T-helper 2 cell (primary cell): ENCODE measurements around the gene BRSK2.
"Not testable (repeated sequence)": the region's sequence is repeated elsewhere in the genome, so short reads cannot be mapped to it uniquely, and the experiment has no call there.

ENCODE experiments used
- DNase-seq, 5 experiments: peaks; one replicate each; pipeline versions ENCODE4 v3.0.0 to v3.0.0-alpha.2; 2012 to 2022

BRSK2 gene

DNA sequence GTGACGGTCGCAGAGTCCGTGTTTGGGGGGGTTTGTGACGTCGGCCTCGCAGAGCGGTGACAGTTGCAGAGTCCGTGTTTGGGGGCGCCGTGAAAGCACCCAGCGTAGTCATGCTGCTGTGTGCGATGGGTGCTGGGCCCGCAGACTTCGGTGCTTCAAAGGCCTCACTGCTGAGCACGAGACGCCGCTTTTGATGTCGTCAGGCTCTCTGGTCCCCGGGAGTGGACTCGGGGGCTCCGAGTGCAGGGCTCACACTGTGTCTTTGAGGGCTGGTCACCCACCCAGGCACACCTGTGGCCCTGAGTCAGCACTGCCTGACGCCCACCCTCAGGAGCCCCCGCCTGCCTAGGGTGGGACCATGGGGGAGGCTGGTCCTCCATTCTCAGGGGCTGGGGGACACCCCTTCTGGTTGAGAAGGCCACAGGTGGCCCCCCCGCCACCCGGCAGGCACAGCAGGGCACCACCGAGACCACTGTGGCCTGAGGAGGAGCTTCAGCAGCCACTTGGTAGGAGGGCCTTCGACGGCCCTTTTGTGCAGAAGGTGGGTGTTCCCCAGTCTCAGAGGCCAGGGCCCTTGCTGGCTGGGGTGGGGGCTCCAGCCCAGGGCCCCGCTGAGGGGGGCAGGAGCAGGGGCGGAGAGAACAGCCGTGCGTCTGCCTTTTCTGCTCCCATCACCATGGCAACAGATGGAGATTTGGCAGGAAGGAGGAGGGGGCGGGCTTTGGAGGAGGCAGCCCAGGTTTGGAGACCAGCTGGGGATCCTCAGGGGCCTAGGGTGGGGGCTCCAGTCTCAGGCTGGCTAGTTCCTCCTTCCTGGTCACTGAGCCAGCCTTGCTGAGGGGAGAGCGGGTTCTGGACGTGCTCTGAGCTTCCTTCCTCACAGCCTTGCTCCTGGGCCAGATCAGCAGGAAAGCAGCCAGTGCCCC, 20.9 kb downstream of the BRSK2 start:
- DNase-seq = no peak

DNA sequence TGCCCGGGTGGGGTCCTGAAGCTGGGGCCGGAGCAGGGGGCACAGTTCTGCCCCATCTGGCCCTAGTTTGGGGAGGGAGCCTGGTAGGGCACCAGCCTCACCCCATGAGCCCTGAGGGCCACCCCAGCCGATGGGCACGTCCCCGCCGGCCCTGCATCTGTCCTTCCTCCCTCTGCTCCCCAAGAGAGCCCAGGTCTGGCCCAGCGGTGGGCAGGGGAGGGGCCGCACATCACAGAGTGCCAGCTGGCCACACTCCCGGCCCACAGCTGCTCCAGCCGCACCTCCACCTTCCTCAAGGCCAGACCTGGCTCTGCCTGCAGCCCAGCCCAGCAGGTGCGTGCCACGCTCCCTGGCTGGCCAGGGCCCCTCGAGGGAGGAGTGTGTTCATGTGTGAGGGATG, 21.6 kb downstream of the BRSK2 start:
- DNase-seq = no peak

DNA sequence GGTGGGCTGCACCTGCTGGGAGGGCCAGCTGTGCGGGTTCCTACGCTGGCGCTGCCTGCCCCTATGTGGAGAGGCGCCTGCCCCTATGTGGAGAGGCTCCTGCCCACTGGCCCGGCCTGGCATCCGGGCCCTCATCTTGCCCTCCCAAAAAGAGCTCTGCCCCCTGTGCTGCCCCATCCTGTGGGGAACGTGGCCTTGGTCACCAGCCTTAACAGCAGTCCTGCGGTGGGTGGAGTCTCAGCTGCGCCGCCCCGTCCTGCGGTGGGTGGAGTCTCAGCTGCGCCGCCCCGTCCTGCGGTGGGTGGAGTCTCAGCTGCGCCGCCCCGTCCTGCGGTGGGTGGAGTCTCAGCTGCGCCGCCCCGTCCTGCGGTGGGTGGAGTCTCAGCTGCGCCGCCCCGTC, 22.0 kb downstream of the BRSK2 start:
- not testable (repeated sequence) for DNase-seq

DNA sequence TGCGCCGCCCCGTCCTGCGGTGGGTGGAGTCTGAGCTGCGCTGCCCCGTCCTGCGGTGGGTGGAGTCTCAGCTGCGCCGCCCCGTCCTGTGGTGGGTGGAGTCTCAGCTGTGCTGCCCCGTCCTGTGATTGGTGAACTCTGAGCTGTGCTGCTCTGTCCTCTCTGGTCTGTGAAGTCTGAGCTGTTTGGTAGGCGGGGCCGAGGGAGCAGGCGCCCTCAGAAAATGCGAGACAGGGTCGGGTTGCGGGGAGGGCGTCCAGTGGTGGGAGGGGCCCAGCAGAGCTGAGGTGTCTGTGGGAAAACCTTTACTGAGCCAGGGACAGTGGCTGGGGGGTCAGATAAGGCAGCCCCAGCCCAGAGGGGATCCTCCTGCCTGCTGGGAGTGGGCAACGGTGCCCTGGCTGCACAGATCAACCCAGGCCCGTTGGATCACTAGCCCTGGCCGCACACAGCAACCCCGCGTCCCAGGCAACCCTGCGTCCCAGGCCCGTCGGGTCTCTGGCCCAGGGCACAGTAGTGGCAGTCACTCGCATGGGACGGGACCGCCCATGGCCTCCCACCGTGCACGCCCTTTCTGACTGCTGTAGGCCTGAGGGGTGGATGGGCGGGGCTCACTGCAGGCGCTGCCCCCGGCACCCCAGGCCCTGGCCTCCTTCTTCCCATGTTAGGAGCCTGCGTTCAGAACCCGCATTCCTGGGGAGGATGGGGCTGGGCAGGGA, 22.8 kb downstream of the BRSK2 start:
- no peak for DNase-seq

DNA sequence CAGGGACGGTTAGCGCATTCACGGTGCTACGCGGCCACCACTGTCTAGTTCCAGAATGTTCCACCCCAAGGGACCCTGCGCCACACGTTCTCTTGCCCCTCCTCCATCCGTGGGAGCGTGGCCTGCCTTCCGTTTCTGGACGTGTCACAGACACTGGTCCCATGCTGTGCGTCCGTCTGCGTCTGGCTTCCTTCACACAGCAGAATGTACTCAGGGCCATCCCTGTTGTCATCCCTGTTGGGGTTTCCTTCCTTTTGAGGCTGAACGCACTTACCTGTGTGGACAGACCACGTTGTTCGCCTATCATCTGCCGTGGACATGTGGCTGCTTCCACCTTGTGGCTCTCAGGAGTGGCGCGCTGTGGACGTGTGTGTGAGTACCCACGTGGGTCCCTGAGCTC, 24.9 kb downstream of the BRSK2 start:
- DNase-seq = no peak

DNA sequence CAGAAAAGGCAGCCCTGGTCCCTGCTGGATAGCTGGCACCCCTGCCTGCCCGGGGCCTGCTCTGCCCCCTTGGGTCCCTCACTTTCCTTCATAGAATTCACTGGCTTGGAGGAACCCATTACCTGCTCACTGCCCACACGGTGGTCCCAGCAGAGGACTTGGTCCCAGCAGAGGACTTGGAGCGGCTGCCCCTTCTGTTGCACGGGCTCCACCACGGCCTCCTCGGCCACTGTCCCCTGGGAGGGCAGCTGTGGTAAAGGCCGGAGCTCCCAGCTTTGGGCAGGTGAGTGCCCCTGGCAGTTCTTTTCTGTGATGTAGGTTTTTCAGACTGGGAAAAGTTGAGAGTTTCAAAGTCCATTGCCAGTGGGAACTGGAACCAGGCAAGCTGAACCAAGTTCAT, 25.9 kb downstream of the BRSK2 start:
- no peak for DNase-seq

DNA sequence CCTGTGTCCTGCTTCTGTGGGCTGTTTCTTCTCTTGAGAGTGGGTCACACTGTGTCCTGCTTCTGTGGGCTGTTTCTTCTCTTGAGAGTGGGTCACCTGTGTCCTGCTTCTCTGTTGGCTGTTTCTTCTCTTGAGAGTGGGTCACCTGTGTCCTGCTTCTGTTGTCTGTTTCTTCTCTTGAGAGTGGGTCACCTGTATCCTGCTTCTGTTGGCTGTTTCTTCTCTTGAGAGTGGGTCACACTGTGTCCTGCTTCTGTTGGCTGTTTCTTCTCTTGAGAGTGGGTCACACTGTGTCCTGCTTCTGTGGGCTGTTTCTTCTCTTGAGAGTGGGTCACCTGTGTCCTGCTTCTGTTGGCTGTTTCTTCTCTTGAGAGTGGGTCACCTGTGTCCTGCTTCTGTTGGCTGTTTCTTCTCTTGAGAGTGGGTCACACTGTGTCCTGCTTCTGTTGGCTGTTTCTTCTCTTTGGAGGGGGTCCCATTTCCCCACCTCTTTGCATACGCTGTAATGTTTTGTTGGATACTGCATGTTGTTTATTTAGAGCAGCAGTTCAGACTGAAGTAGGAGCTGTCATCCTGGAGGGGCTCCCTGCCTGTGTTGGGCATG, 28.6 kb downstream of the BRSK2 start:
- DNase-seq = not testable (repeated sequence)

DNA sequence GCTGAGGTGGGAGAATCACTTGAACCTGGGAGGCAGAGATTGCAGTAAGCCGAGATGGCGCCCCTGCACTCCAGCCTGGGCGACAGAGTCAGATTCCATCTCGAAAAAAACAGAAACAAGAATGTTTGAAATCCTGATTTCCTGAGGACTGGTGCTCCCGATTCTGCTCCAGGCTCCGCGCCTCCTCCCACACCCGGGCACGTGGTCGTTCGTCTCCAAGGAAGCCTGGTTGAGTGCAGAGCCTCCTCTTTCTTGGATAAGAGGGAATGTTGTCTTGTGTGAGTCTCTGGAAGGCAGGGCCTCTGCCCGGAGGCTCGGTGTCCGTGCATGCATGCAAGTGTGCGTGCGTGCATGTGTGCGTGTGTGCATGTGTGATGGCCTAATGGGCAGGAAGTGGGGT, 30.1 kb downstream of the BRSK2 start:
- no peak for DNase-seq

DNA sequence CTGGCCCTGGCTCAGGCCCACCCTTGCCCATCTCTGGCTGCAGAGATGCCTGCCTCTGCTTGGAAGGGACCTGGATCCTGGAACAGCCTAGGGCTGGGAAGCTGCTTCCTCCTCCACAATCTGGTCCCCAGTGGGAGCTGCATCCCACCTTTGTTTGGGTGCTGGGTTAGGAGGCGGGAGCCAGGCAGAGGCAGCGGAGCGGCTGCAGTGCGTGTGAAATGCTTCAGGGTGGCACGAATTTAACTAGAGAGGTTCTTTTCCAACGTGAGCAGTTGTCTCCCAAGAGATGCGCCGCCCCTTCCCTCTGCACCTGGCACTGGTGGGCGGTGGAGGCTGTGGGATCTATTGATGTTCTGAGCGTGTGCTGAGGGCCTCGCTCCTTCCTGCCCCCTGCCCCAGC, 31.6 kb downstream of the BRSK2 start:
- DNase-seq = no peak

DNA sequence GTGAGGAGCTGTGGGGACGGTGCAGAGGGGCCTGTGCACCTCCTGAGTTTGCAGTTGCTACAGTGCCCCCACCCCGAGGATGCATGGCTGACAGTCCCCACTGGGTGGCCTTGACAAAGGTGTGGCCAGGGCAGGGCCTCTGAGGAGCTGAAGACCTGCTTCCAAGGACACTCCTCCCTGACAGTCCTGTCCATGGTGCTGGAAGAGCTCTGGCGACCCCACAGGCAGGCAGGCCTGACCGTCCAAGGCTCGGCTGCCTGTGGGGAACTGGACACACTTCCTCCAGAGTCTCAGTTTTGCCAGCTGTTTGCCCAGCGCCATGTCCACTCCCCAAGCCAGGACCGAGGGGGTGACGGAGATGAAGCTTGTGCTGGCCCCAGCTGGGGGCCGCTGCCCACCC, 32.7 kb downstream of the BRSK2 start:
- no peak for DNase-seq

DNA sequence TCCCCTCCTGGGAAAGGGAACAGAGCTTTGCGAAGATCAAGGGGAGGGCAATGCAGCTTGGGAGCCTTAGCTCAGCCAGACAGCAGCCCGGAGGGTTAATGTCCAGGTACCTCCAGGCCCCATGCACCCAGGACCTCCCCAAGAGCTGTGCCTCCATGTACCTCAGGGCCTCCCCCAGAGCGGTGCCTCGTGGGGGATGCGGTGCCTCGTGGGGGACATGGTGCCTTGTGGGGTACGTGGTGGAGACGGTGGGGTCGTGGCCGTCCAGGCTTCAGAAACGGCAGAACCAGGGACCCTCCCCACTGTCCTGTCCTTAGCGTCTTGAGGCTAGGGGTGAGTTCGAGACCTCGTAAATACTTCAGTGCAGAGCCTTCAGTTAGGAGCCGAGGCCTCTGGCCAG, 33.2 kb downstream of the BRSK2 start:
- no peak for DNase-seq

DNA sequence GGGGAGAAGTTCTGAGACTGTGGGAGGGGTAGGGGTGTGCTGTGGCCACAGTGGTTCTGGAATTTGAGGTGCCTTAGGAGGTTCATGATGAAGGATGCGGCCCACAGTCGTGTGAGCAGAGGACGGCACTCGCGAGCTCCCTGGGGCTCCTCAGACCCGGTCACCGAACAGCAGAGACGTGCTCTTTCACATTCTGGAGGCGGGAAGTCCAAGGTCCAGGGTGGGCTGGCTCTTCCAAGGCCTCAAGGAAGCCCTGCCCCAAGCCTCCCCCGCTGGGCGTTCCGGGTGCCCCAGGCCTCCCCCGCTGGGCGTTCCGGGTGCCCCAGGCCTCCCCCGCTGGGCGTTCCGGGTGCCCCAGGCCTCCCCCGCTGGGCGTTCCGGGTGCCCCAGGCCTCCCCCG, 33.7 kb downstream of the BRSK2 start:
- DNase-seq = not testable (repeated sequence)

DNA sequence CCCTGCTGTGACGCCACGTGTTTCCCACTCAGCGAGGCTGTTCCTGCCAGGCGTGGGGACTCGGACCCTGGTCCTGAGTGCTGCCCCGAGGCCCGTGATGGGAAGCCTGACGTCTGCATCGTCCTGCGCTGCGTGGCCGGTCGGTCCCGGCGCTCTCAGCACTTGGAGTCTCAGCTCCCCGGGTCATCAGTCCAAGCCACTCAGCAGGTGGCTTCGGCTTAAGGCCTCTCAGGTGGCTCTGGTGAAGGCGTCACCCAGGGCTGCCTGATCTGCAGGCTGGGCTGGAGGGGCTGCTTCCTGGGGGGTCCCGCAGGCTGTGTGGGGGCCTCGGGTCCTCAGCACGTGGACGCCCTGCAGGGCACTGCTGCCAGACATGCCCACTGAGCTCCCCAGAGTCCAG, 35.3 kb downstream of the BRSK2 start:
- no peak for DNase-seq

DNA sequence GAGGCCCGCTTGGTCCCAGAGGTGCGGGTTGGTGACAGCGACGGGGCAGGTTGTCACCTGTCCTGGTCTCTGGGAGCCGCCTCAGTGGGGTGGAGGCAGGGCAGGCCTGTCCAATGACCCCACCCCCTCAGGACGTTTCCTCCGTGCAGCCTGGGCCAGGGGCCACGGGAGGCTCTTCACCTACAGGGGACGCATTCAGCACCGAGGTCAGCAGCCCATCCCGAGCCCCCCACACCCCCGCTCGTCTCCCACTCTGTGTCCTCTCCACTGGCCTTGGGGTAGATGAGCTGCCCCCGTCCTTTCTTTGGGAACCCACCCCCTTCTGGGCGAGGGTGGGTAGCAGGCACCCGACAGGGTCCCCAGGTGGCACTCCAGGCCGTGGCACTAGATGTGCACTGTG, 35.7 kb downstream of the BRSK2 start:
- DNase-seq = no peak

DNA sequence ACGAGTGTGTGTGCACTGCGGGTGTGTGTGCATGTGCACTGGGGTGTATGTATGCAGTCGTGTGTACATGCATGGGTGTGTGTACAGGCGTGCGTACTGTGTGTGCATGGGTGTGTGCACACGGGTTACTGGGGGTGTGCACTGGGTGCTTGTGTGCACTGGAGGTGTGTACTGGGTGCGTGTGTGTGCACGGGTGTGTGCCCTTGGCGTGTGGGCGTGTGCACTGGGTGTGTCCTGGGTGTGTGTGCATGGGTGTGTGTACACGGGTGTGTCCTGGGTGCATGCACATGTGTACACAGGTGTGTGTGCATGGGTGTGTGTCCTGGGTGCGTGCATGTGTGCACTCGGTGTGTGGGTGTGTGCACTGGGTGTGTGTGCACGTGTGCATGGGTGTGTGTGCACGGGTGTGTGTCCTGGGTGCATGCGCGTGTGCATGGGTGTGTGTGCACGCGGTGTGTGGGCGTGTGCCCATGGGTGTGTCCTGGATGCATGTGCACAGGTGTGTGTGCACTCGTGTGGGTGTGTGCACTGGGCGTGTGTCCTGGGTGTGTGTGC, 39.1 kb downstream of the BRSK2 start:
- DNase-seq = no peak

DNA sequence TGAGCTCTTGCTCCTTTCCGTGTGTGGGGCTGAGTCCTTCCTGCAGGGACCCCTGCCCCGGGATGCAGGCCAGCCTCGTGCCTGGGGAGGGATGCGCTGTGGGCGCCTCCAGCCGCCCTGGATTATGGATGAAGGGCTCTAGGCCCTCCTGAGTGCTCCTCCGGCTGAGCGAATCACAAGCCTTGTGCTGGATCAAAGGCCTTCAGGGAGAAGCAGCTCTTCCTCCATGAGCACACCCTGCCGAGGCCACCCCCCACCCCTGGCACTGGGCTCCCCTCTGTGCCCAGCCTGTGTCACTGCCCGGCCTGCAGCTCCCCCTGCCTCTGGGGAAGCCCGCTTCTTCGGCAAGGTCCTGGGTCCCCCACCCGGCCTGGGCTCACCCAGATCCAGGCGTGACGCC, 43.8 kb downstream of the BRSK2 start:
- DNase-seq = no peak

DNA sequence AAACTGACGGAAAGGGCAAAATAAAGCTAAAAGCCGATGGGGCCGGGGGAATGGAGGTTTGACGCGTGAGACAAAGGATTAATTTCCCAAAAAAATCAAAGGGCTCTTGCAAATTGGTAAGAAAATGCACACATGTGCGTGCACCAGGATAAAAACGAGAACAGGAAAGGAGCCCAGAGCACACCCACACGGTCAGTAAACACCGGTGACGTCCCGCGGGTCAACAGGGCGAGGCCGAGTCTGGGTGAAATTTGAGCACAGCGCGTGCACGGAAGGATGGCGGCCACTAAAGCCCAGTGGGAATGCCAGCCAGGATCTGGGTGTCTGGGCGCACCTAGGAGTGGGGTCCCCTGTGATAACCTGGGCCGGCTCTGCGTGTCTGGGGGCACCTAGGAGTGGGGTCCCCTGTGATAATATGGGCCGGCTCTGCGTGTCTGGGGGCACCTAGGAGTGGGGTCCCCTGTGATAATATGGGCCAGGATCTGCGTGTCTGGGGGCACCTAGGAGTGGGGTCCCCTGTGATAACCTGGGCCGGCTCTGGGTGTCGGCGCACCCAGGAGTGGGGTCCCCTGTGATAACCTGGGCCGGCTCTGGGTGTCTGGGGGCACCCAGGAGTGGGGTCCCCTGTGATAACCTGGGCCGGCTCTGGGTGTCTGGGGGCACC, 44.4 kb downstream of the BRSK2 start:
- no peak for DNase-seq

DNA sequence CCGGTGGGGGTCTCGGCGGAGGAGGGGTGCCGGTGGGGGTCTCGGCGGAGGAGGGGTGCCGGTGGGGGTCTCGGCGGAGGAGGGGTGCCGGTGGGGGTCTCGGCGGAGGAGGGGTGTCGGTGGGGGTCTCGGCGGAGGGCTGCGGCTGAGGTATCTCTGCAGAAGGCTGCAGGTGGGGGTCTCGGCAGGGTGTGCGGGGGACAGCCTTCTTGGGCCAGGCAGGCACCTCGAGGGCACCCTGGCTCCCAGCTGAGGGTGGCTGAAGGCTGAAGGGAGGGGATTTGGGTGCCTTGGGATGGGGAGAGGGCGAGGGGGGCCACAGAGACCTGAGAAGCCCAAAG, 45.7 kb downstream of the BRSK2 start:
- DNase-seq = not testable (repeated sequence)

DNA sequence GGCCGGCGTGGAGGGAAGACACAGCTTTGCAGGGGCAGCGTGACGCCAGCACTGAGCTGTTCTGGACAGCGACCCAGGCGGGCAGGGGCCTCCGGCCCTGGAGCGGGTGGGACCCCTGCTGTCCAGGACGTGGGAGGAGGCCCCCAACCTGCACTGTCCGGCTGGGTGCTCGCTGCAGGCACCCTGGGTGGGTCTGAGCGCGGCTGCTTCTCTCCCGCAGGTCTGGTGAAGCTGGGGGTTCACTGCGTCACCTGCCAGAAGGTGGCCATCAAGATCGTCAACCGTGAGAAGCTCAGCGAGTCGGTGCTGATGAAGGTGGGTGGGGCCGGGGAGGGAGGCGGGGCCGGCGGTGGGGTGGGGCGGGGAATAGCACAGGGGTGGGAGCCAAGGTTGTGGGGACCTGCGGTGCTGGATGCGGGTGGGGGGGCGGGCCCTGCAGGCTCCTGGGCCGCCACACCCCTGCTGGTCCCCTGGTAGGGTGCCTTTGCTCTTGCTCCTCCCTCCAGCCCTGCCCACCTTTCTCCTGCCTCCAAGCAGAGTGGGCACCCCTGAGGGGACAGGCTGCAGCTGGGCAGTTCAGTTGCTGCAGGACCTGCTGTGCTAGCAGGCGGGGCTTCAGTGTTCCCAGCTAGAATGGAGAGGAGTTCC, 46.2 kb downstream of the BRSK2 start:
- DNase-seq = peak in 1 of 5 experiments; percentile 26

DNA sequence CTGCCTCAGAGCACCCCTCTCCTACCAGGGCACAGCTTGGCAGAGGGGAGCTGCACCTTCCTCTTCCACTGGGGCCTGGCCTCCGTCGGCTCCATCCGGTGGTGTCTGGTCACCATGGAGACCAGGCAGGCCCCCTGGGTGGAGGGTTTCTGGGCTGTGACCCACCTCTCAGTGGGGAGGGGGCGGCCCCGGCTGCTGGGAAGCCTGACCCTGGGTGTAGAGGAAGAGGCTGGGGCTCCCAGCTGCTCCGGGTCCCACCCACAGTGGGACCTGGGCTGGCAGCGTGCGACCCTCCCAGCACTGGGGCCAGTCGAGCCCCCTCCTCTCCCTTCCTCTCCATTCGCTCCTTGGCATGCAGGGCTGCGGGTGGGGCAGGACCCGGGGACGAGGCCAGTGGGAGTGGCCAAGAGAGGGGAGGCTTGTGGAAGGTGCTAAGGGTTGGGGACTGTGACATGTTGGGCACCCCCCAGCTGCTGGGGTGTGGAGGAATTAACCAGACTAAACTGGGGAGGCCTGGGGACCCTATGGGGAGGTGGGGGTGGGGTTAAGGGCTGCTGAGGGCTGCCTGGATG, 46.8 kb downstream of the BRSK2 start:
- no peak for DNase-seq

DNA sequence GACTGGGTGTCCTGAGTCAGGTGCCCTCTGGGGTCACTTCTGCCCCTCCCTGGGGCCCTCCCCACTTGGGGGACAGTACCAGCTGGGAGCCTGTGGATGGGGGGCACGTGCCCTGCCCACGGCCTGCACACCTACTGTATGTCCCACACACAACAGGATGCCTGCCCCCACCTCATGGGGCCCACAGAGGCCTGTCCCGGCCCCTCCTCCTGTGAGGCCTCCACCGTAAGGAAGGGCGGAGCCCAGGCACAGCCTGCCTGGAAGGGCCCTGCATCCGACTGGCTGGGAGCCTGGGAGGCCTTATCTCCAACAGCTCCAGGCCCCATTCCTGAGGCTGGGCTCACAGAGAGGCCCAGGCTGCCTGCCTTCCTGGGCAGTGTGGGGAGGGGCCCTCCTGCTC, 47.8 kb downstream of the BRSK2 start:
- no peak for DNase-seq
